Kidney glomerular epithelial cell (primary cell): ENCODE results near the gene PTPRU.

Experiments
- DNase-seq: peaks from one replicate; lab custom pipeline; 2025; lab: John Stamatoyannopoulos, UW

Gene PTPRU

DNA sequence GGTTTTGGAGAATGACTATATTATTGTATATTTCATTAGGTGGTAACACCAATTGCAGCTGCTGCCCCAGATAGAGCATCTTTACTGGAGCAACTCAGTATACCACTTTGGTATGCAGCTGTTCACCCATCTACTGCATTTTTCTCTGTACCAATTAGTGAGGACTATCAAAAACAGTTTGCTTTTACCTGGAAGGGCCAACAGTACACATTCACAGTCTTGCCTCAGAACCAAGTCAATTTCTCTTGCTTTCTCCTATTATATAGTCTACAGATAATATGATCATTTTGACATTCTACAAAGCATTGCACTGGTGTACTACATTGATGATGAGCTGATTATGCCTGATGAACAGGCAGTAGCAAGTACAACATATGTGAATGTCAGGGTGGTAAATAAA is 99.3 kb downstream of the PTPRU start:
- DNase-seq = no peak

DNA sequence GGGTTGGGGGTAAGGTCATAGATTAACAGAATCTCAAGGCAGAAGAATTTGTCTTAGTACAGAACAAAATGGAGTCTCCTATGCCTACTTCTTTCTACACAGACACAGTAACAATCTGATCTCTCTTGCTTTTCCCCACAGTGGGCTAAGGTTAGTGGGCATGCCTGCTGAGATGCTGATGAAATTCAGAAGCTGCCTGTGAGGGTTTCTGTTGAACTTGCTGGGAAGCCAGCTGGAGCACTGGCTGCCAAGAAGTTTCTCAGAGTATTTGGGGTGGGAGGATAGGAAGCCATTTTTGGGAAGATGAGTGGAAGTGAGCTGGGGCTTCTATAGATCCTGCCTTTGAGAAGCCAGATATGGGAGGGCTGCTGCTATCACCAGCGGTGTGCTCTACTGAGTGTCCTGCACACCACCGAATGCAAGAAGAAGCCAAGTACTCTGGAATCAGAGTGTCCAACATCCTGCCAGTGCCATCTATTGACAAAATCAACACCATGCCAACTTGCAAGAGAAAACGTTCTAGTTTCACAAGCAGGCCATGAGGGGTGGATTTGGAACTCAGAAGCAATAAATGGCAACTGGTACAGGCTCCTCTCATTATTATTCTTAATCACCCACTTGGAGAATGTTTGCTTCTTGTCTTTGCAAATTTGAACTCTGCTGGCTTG is 102.7 kb downstream of the PTPRU start:
- no peak for DNase-seq

DNA sequence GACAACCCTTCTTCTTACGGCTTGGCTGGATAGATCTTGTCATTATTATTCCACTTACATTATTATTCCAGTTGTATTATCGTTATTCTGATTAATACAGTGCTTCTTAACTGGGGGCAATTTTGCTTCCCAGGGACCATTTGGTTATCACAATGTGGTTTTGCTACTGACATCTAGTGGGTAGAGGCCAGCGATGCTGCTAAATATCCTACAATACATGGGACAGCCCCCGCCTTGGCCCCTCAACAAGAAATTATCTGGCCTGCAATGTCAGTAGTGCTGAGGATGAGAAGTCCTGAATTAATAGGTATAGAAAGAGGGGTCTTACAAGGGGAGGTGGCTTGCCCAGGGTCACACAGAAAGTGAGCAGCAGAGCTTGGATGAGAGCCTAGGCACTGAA is 105.6 kb downstream of the PTPRU start:
- no peak for DNase-seq

DNA sequence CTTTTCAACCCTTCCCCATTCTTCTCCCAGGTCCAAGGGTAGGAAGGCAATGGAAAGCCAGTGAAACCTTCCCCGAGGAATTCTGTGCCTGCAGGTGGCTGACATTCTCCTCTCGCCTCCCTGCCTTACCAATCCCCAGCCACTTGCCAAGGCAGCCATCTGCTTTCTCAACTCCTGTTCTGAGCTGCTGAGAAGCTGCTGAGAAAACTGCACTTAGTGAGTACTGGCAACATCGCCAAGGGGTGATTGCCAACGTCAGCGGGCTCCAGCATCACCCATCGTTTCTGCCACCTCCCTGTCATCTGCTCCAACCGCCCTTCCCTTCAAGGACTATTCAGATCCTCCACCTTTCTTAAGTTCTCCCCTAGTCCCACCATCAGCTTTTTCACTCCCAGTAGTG is 106.0 kb downstream of the PTPRU start:
- DNase-seq = no peak

DNA sequence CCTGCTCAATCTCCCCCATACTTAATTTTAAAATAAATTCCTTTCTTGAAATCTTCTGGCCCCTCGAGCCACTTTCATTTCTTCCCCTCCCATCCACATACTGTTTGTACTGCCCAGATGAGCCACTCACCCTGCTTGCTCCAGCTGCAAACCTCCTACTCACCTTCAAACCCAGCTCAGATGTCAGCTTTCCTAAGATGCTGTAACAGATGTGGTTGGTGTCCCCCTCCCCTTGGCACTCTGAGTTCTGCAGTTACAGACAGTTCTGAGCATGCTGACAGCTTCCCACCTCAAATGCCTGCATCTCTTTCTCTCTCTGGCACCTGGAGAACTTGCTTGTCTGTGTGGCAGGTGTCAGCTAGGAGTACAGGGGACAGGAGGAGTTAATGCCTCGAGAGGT is 106.7 kb downstream of the PTPRU start:
- no peak for DNase-seq

DNA sequence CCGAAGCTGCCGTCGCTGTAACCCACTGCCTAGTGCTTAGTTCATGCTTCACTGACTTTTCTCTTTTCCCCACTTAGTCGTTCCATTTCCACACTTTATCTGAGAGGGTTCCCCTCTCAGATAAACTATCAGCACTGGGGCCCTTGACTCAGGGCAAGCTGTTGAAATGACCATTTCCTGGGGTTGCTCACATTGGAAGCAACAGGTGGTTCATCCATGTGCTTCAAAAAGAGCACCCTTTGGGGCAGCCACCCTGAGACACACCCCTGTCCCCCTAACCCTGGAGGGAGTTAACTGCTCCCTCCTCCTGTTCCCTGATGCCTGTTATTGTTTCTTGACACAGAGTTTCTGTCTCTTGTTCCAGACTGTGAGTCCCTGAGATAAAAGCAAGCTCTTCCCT is 107.2 kb downstream of the PTPRU start:
- no peak for DNase-seq

- DNase-seq = no peak
Measured at GRCh38 chr1:29343908-29344307, 107.6 kb downstream of the PTPRU start.

GRCh38 chr1:29344336-29344735 is 108.0 kb downstream of the PTPRU start:
- no peak for DNase-seq

DNA sequence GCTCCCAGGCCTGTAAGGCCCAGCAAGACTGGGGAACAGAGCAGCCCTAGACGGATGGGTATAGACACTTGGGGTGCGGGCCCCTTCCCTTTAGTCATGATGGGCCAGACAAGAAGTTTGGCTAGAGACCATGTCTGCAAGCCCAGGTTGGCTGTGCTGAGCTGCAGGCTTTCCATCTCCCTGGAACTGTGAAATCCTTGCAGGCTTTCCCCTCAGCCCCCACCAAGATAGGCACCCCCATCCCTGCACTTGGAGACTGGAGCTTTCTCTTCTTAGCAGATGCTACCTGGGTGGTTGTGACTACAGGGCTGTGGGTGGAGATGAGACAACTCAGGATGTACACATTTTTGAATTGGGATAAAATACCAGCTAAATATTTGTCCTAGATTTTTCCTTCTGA is 110.3 kb downstream of the PTPRU start:
- no peak for DNase-seq

- no peak for DNase-seq
Measured at GRCh38 chr1:29349871-29350491, 113.7 kb downstream of the PTPRU start.

GRCh38 chr1:29352719-29353420 is 116.5 kb downstream of the PTPRU start:
- DNase-seq = no peak

DNA sequence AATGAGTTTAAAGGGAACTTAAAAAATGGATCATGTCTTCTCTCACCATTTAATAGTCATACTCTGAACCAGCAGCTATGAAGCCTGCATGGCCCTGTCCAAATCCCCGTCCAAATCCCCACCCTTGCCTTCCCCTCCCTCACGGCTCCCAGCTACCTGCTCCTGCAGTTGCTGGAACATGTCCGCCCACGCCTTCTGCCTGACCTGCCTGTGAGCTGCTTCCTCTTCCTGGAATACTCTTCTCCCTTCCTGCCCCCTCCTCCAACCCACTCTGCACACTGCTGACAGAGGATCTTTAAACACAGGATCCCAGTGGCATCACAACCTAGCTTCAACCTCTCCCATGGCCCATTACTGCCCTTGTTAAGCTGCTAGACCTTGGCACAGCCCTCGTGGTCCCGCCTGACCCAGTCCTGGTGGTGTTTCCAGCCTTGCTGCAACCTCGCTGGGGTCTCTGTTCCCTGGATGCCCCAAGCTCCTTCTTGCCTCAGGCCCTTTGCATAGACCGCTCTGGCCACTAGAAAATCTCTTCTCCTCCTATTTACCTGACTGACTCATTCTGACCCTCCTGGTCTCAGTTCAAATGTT is 118.3 kb downstream of the PTPRU start:
- DNase-seq = no peak

DNA sequence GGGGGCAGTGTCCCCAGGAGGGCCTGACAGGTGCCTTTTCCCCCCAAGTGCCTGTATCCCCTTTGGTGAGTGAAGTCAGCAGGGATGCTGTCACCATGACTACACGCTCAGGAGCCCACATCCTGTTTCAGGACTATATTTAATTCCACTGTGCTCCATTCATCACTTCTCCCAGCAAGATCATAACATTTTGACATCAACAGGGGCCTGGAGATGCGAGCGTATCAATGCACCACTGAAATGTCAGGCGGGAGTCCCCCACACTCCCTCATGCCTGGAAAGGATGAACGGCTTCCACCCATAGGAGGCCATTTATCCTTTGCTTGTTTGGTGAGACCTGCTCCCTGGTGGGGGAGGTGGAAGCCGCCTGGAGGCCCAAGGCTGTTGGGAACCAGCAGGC is 119.1 kb downstream of the PTPRU start:
- DNase-seq = no peak

DNA sequence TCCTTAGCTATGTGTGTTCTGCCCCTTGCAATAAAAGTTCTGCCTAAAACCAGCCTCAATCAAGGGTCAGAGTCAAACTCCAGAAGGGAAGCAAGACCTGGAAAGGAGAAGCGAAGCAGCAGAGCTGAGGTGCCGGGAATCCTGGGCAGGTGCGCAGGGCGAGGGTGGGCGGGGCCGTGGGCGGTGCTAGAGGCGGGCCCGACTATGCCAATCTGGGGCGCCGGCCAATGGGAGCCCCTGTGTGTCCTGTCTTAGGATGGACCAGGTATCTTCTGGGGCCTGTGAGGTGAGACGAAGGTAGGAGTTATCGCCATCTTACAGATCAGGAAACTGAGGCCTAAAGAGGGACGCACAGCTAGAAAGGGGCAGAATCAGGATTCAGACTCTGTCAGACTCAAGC is 120.3 kb downstream of the PTPRU start:
- no peak for DNase-seq

GRCh38 chr1:29357452-29357851 is 121.1 kb downstream of the PTPRU start:
- no peak for DNase-seq

DNA sequence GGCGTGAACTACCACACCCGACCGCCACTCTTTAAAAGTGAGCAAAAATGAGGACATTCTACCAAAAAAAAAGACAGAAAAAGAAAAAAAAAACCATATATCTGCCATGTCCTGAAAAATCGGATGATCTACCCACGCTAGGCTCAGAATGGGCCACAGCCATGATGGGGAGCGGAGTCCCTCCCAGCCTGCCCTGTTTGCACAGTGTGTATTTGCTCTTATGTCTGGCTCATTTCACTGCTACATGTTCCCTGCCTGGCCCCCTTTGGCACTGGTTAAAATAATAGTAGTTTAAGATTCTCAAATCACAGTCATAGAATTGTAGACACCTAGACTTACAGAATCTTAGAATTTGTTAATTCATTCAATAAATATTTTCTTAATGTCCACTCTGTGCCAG is 121.9 kb downstream of the PTPRU start:
- DNase-seq = no peak

DNA sequence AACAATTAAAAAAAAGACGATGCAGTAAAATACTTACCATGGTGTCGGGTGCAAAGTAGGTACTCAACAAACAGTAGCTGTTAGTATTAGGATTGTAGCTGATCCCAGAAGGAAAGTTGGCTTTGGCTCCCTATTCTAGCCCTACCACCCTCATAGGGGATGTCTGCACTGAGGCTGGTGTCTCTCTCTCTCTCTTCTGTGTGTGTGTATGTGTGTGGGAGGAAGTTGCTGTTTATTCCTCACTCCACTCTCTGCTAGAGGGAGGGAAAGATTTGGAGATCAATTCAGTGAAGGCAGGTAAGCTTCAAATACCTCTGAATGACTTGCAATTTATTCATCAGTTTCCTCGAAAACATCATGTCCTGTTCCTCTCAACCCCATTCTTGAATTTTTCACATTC is 124.4 kb downstream of the PTPRU start:
- no peak for DNase-seq

DNA sequence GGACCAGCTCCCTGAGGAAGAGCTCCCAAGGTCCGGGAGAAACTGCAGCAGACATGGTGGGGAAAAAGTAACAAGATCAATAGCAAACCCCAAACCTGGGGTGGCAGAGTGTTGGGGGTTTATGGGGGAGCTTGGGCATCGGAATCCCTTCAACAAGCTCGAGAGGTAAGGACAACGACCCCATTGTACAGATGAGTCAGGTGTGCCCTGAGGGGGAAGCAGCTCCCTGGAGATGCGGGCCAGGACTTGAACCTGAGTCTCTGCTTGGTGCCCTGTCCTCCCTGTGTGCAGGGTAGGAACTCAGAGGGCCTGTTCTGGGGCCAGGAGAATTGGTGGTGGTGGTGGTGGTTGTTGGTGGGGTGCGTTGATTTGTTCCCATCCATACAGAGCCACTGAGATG is 125.4 kb downstream of the PTPRU start:
- no peak for DNase-seq

- no peak for DNase-seq
Measured at GRCh38 chr1:29362116-29362515, 125.8 kb downstream of the PTPRU start.

GRCh38 chr1:29362764-29363163 is 126.4 kb downstream of the PTPRU start:
- DNase-seq = no peak

GRCh38 chr1:29363536-29363935 is 127.2 kb downstream of the PTPRU start:
- DNase-seq = no peak

DNA sequence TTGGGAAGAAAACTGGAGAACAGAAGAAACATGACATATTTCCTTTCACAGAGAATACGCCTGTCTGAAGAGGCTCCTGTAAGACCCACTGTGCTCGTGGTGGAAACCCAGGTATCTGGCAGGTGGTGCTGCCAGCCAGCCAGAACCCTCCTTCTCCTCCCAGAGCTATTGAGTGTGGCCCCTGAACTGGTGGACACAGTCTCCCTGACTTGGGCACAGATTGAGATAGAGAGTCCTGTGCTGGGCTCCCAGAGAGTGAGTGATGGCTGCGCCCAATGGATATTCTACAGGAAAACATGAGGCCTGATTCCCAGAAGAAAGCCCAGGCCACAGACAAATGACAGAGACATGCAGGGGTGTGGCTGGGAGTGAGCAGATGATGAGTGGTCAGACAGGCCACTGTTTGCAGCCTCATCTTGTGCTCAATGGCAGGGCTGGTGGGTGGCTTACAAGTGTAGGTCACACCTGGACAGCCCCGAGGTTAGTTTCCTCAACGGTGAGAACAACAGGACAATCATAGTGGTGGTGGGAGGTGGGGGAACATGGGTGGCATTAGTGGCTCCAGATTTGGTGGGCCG is 127.9 kb downstream of the PTPRU start:
- DNase-seq = no peak
